CD8-positive, alpha-beta memory T cell (primary cell): ENCODE data around the gene PCDHGA1. TPM values are rescaled to one million over a fixed set of nuclear protein-coding genes. Genes with fewer than 3 reads are reported as not detected.

Experiments used
- CTCF ChIA-PET: fragments of 350-600 bp; sonication (Branson Sonifier 250); formaldehyde crosslinking; loops from one replicate; lab custom pipeline; 2021; ENCODE audit warnings: antibody characterized with exemption; lab: Charles Lee
- POLR2A ChIA-PET: fragments of 350-600 bp; sonication (Branson Sonifier 250); formaldehyde crosslinking; loops from one replicate; lab custom pipeline; 2021; ENCODE audit warnings: antibody characterized with exemption; lab: Charles Lee
- DNase-seq, 5 donors: peaks; one replicate each; pipeline versions ENCODE4 v3.0.0 to v3.0.0-alpha.2; 2020 to 2022; ENCODE audit warnings: mixed read lengths in 1 of 5
- H3K27ac ChIP-seq: one replicate; pipeline ENCODE4 v1.7.0; 2013; ENCODE audit warnings: low read depth, mild to moderate bottlenecking, low read length, moderate library complexity
- H3K27me3 ChIP-seq: 2 replicates; pipeline ENCODE4 v1.7.0; 2013; ENCODE audit warnings: low read length, mild to moderate bottlenecking; ENCODE audit not compliant: insufficient read depth, poor library complexity, severe bottlenecking
- H3K36me3 ChIP-seq: 2 replicates; pipeline ENCODE4 v1.7.0; 2013; ENCODE audit warnings: mild to moderate bottlenecking, low read length, moderate library complexity; ENCODE audit not compliant: insufficient read depth
- H3K4me1 ChIP-seq: 2 replicates; pipeline ENCODE4 v1.7.0; 2013; ENCODE audit warnings: mild to moderate bottlenecking, low read length, moderate library complexity; ENCODE audit not compliant: insufficient read depth
- H3K4me3 ChIP-seq: 2 replicates; pipeline ENCODE4 v1.7.0; 2013; ENCODE audit warnings: mild to moderate bottlenecking, low read length
- H3K9me3 ChIP-seq: 2 replicates; pipeline ENCODE4 v1.7.0; 2013; ENCODE audit warnings: mild to moderate bottlenecking, low read length
- H3K27ac Mint-ChIP-seq, 8 donors: one replicate each; pipeline ENCODE4 v1.8.0; 2020 to 2021; ENCODE audit warnings: mixed read lengths in 8 of 8, mild to moderate bottlenecking in 6 of 8, inconsistent platforms in 3 of 8, moderate library complexity in 3 of 8
- H3K27me3 Mint-ChIP-seq, 2 donors: one replicate each; pipeline ENCODE4 v1.8.0; 2020 to 2021; ENCODE audit warnings: mixed read lengths in 2 of 2, mild to moderate bottlenecking in 1 of 2, moderate library complexity in 1 of 2
- H3K36me3 Mint-ChIP-seq, 3 donors: one replicate each; pipeline ENCODE4 v1.8.0; 2020 to 2021; ENCODE audit warnings: mixed read lengths in 3 of 3, inconsistent platforms in 1 of 3, mild to moderate bottlenecking in 1 of 3
- H3K4me1 Mint-ChIP-seq, 3 donors: one replicate each; pipeline ENCODE4 v1.8.0; 2020 to 2021; ENCODE audit warnings: mixed read lengths in 3 of 3, inconsistent platforms in 1 of 3, mild to moderate bottlenecking in 1 of 3
- H3K4me3 Mint-ChIP-seq, 7 donors: one replicate each; pipeline ENCODE4 v1.8.0; 2020 to 2021; ENCODE audit warnings: mixed read lengths in 7 of 7, mild to moderate bottlenecking in 6 of 7, moderate library complexity in 4 of 7, inconsistent platforms in 2 of 7
- H3K9me3 Mint-ChIP-seq, 5 donors: one replicate each; pipeline ENCODE4 v1.8.0; 2020 to 2022; ENCODE audit warnings: mixed read lengths in 5 of 5, mild to moderate bottlenecking in 3 of 5, moderate library complexity in 2 of 5, inconsistent platforms in 1 of 5
- polyA plus RNA-seq: library from polyadenylated mRNA; unstranded; fragments of 300-500 nt; fragmentation: Illumina TruSeq; gene quantifications from one replicate; pipeline ENCODE4 v1.2.3, GENCODE V29; 2021
- total RNA-seq, 2 experiments: library from RNA; stranded (reverse); gene quantifications; one replicate each; pipeline ENCODE4 v1.2.3, GENCODE V29; 2021

The PCDHGA1 gene
- total and polyA plus RNA-seq, 3 experiments from 2014 or later, result 0.07 to 0.09 TPM; not detected in 1

DNA sequence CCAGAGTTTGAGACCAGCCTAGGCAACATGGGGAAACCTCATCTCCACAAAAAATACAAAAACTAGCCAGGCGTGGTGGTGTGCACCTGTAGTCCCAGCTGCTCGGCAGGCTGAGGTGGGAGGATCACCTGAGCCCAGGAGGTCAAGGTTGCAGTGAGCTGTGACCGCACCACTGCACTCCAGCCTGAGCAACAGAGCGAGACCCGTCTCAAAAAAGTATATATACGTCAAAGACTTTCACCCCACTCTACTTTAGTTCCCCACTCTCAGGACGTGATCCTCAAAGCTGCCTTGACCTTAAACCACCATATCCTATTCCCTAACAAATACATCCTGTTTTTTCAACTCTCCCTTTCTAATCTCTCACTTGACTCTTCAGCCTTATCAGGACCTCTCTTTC lies 199.6 kb downstream of the PCDHGA1 start:
- H3K9me3 ChIP-seq, result no peaks in the 10 kb centered on the region

DNA sequence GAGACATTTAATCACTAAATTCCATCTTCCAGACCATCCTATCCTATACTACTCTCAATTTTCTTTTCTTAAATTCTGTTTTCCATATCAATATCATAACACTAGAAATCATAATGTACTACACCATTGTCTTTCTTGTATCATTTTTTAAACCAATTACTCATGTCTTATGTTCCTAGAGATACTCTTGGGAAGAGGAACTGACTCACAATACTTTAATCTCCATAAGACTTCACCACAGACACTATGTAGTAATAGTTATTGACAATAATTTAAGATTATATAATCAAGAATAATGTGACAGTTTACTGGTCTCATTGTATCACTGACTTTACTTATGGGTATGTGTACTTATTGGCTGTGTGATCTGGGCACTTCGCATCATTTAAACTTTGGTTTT lies 202.4 kb downstream of the PCDHGA1 start:
- Histone ChIP-seq H3K27me3 (no peaks in the 10 kb centered on the region), H3K4me3 (no peak overlapping the region), H3K9me3 (no peaks in the 10 kb centered on the region), H3K4me1 (no peaks in the 10 kb centered on the region), H3K27ac (no peak overlapping the region), H3K36me3 (peaks cover 57% of the 10 kb centered on the region)
- ChIA-PET CTCF (interaction anchor here (1.1 to 2.6 kb wide), 2 partner anchors 8 to 31 kb away, joined by 3 to 8 read pairs; no protein-coding TSS in a partner anchor), POLR2A (no interaction called here)
- Mint-ChIP-seq H3K9me3 (no peaks in the 10 kb centered on the region), H3K4me1 (peaks cover 14 to 22% (median 20%) of the 10 kb centered on the region in 3 donors), H3K36me3 (peaks cover 11 to 32% (median 28%) of the 10 kb centered on the region in 3 donors), H3K4me3 (no peak overlapping the region), H3K27ac (no peak overlapping the region), H3K27me3 (peaks cover 0 to 3% of the 10 kb centered on the region in 2 donors)
- DNase-seq, result no peak

More for the DNA sequence above, 199.6 kb downstream of the PCDHGA1 start:
- Mint-ChIP-seq H3K36me3 (peaks cover 11 to 38% (median 36%) of the 10 kb centered on the region in 3 donors), H3K27me3 (peaks cover 0 to 3% of the 10 kb centered on the region in 2 donors), H3K27ac (peak overlapping the region in 1 of 8 donors; percentile 8), H3K4me3 (no peak overlapping the region), H3K9me3 (no peaks in the 10 kb centered on the region), H3K4me1 (peaks cover 2 to 16% (median 12%) of the 10 kb centered on the region in 3 donors)
- Histone ChIP-seq H3K4me3 (no peak overlapping the region), H3K27ac (no peak overlapping the region), H3K36me3 (peaks cover 62% of the 10 kb centered on the region), H3K4me1 (no peaks in the 10 kb centered on the region), H3K27me3 (no peaks in the 10 kb centered on the region)
- CTCF ChIA-PET, result no interaction called here
- POLR2A ChIA-PET, result no interaction called here
- DNase-seq, result no peak

DNA sequence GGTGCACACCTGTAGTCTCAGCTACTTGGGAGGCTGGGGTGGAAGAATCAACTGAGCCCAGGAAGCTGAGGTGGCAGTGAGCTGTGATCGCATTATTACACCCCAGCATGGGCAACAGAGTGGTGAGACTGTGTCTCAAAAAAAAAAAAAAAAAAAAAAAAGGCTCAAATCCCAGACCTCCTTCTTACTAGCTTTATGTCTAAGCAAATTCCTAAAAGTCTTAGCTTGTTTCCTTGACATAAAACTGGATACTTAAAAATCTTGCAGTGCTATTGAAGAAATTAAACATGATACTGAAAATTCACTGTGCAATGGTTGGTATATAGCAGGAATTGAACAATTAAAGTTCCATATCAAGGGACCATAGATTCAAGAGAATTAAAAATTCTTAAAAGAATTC lies 203.6 kb downstream of the PCDHGA1 start:
- Mint-ChIP-seq H3K9me3 (no peaks in the 10 kb centered on the region), H3K4me1 (peaks cover 14 to 22% (median 20%) of the 10 kb centered on the region in 3 donors), H3K4me3 (no peak overlapping the region), H3K27ac (peak overlapping the region in 3 of 8 donors; percentile 29 to 75 (median 53)), H3K36me3 (peaks cover 11 to 35% (median 17%) of the 10 kb centered on the region in 3 donors), H3K27me3 (peaks cover 0 to 2% of the 10 kb centered on the region in 2 donors)
- Histone ChIP-seq H3K27ac (no peak overlapping the region), H3K4me3 (no peak overlapping the region), H3K4me1 (no peaks in the 10 kb centered on the region), H3K36me3 (peaks cover 45% of the 10 kb centered on the region), H3K27me3 (no peaks in the 10 kb centered on the region), H3K9me3 (no peaks in the 10 kb centered on the region)
- no peak for DNase-seq
- CTCF ChIA-PET, result interaction anchor here (2.6 kb wide), 1 partner anchor 9 kb away, joined by 8 read pairs; no protein-coding TSS in a partner anchor
- POLR2A ChIA-PET, result interaction anchor here (1.0 kb wide), 1 partner anchor 208 kb away, joined by 8 read pairs; no protein-coding TSS in a partner anchor

DNA sequence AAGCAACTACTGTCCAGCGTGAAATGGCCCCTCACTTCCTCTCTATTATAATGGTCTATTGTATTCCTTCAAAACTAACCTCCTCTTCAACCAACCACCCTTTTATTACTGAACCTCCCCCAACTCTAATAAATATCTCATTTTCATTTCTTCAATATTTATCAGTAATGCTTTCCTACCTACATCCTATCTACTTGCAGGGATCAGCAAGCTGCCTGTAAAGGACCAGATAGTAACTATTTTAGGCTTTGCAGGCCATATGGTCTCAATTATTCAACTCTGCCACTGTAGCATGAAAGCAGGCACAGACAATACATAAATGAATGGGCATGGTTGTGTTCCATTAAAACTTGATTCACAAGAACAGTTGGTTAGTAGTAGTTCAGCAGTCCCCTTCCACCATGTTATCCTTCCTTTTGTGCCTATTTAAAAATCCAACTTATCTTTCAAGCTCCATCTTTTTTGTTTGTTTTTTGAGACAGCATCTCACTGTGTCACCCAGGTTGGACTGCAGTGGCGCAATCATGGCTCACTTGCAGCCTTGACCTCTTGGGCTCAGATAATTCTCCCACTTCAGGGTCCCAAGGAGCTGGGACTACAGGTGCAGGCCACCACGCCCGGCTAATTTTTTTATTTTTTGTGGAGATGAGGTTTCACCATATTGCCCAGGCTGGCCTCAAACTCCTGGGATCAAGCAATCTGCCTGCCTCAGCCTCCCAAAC lies 204.3 kb downstream of the PCDHGA1 start:
- H3K4me3 Mint-ChIP-seq, result no peak overlapping the region
- Histone ChIP-seq H3K9me3 (no peaks in the 10 kb centered on the region), H3K27me3 (no peaks in the 10 kb centered on the region), H3K4me1 (no peaks in the 10 kb centered on the region), H3K27ac (no peak overlapping the region), H3K4me3 (no peak overlapping the region), H3K36me3 (peaks cover 39% of the 10 kb centered on the region)
- peaks cover 11 to 40% (median 17%) of the 10 kb centered on the region in 3 donors for H3K36me3 Mint-ChIP-seq
- H3K4me1 Mint-ChIP-seq, result peaks cover 17 to 25% (median 22%) of the 10 kb centered on the region in 3 donors
- ChIA-PET POLR2A (interaction anchor here (1.0 kb wide), 1 partner anchor 209 kb away, joined by 8 read pairs; no protein-coding TSS in a partner anchor), CTCF (interaction anchor here (2.5 to 2.6 kb wide), 2 partner anchors 10 to 22 kb away, joined by 8 to 9 read pairs; no protein-coding TSS in a partner anchor)
- peak overlapping the region in 7 of 8 donors; percentile 18 to 89 (median 53) for H3K27ac Mint-ChIP-seq
- H3K27me3 Mint-ChIP-seq, result no peaks in the 10 kb centered on the region
- DNase-seq, result no peak
- H3K9me3 Mint-ChIP-seq, result no peaks in the 10 kb centered on the region

DNA sequence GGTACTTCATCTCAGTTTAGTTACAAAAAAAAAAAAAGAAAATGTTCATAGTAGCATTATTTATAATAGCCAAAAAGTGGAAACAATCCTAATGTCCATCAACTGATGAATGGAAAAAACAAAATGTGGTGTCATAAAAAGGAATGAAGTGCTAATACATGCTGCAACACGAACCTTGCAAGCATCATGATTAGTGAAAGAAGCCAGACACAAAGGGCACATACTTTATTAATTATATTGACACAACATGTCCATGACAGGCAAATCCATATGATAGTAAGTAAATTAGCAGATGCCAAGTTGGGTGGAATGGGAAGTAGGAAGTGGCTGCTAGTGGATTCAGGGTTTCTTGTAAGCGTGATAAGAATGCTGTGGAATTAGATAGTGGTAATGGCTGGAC lies 212.7 kb downstream of the PCDHGA1 start:
- H3K27ac ChIP-seq, result no peak overlapping the region
- H3K9me3 ChIP-seq, result no peaks in the 10 kb centered on the region
- DNase-seq, result no peak
- ChIA-PET CTCF (interaction anchor here (1.4 to 1.7 kb wide), 2 partner anchors 21 to 24 kb away, joined by 3 to 5 read pairs; no protein-coding TSS in a partner anchor), POLR2A (no interaction called here)
- no peaks in the 10 kb centered on the region for H3K27me3 Mint-ChIP-seq
- H3K36me3 Mint-ChIP-seq, result peaks cover 17 to 67% (median 29%) of the 10 kb centered on the region in 3 donors
- peak overlapping the region in 2 of 8 donors; percentile 1 to 29 for H3K27ac Mint-ChIP-seq
- peaks cover 30 to 51% (median 47%) of the 10 kb centered on the region in 3 donors for H3K4me1 Mint-ChIP-seq
- no peaks in the 10 kb centered on the region for H3K4me1 ChIP-seq
- H3K27me3 ChIP-seq, result no peaks in the 10 kb centered on the region
- peaks cover 6% of the 10 kb centered on the region for H3K36me3 ChIP-seq
- peaks cover 3 to 12% (median 8%) of the 10 kb centered on the region in 5 donors for H3K9me3 Mint-ChIP-seq
- no peak overlapping the region for H3K4me3 Mint-ChIP-seq
- no peak overlapping the region for H3K4me3 ChIP-seq

DNA sequence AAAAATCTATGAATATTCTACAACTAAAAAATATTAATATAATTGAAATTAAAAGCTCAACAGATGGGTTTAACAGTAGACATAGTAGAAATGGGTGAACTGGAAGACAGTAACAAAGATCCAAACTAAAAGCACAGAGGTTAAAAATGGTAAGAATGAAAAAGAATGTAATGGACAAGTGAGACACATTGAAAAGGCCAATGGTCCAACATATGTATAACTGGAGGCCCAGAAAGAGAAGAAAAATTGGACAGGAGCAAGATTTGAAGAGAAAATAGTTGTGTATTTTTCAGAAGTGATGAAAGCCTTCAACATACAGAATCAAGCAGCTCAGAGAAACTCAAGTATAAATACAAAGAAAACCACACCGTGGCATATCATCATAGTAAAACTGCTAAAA lies 217.2 kb downstream of the PCDHGA1 start:
- CTCF ChIA-PET, result interaction anchor here (1.6 to 2.3 kb wide), 4 partner anchors 10 to 222 kb away, joined by 3 to 10 read pairs (median 8); no protein-coding TSS in a partner anchor

DNA sequence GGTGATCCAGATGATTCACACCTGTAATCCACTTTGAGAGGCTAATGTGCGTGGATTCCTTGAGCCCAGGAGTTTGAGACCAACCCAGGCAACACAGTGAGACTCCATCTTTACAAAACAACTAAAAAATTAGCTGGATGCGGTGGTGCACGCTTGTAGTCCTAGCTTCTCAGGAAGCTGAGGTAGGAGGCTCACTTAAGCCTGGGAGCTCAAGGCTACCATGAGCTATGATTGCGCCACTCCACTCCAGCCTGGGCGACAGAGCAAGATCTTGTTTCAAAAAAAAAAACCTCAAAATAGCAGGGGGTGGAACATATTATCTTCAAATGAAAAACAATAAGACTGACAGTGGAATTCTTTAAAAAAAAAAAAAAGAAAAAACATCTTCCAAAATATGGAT lies 217.6 kb downstream of the PCDHGA1 start:
- Mint-ChIP-seq H3K27me3 (no peaks in the 10 kb centered on the region), H3K27ac (peak overlapping the region in 3 of 8 donors; percentile 27 to 72 (median 63)), H3K9me3 (peaks cover 3 to 14% (median 8%) of the 10 kb centered on the region in 5 donors), H3K36me3 (peaks cover 26 to 84% (median 33%) of the 10 kb centered on the region in 3 donors), H3K4me3 (no peak overlapping the region), H3K4me1 (peaks cover 55 to 73% (median 68%) of the 10 kb centered on the region in 3 donors)
- Histone ChIP-seq H3K27me3 (no peaks in the 10 kb centered on the region), H3K27ac (no peak overlapping the region), H3K4me1 (peaks cover 7% of the 10 kb centered on the region), H3K36me3 (peaks cover 6% of the 10 kb centered on the region), H3K9me3 (no peaks in the 10 kb centered on the region), H3K4me3 (no peak overlapping the region)
- ChIA-PET POLR2A (no interaction called here), CTCF (interaction anchor here (1.6 to 2.3 kb wide), 4 partner anchors 10 to 222 kb away, joined by 3 to 10 read pairs (median 8); no protein-coding TSS in a partner anchor)
- DNase-seq, result no peak

More for the DNA sequence above, 217.2 kb downstream of the PCDHGA1 start:
- H3K27ac ChIP-seq, result no peak overlapping the region
- DNase-seq, result no peak
- Mint-ChIP-seq H3K4me1 (peaks cover 56 to 74% (median 68%) of the 10 kb centered on the region in 3 donors), H3K27me3 (no peaks in the 10 kb centered on the region), H3K36me3 (peaks cover 24 to 84% (median 34%) of the 10 kb centered on the region in 3 donors), H3K4me3 (peak overlapping the region in 1 of 7 donors; percentile 40), H3K9me3 (peaks cover 3 to 14% (median 8%) of the 10 kb centered on the region in 5 donors), H3K27ac (no peak overlapping the region)
- H3K36me3 ChIP-seq, result peaks cover 6% of the 10 kb centered on the region
- POLR2A ChIA-PET, result no interaction called here
- no peak overlapping the region for H3K4me3 ChIP-seq
- no peaks in the 10 kb centered on the region for H3K27me3 ChIP-seq
- peaks cover 7% of the 10 kb centered on the region for H3K4me1 ChIP-seq
- H3K9me3 ChIP-seq, result no peaks in the 10 kb centered on the region
